ENCODE results near the gene OR5K3.

OR5K3 gene

DNA sequence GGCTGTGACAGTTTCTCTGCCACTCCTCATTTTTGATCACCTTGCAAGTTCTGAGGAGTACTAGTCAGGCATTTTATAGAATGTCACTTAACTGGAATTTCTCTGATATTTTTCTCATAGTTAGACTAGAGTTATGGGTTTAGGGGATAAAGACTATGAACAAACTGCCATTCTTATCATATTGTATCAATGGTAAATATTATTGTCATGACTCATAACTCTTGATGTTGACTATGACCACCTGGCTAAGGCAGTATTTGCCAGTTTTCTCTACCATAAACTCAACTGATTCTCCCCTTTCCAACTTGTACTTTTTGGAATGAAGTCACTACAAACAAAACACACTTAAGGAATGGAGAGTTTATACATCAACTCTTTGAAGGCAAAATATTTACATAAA, 49.8 kb downstream of the OR5K3 start:
- no peak for DNase-seq
